Activated CD4-positive, alpha-beta memory T cell treated with anti-CD3 and anti-CD28 coated beads, Interleukin-2, amount 10 ng/mL, durations not matched to agents 7 days and 5 days (primary cell): ENCODE data around the gene MISP. TPM values are rescaled to one million over a fixed set of nuclear protein-coding genes. Genes with fewer than 3 reads are reported as not detected.
"Not testable (repeated sequence)": the region's sequence is repeated elsewhere in the genome, so short reads cannot be mapped to it uniquely, and the experiment has no call there.

Experiments used
- CTCF ChIA-PET: fragments of 350-600 bp; sonication (Branson Sonifier 250); formaldehyde crosslinking; loops from one replicate; lab custom pipeline; 2021; ENCODE audit warnings: antibody characterized with exemption, inconsistent platforms; lab: Charles Lee
- POLR2A ChIA-PET: fragments of 350-600 bp; sonication (Branson Sonifier 250); formaldehyde crosslinking; loops from one replicate; lab custom pipeline; 2021; ENCODE audit warnings: antibody characterized with exemption; lab: Charles Lee
- DNase-seq: peaks from one replicate; pipeline ENCODE4 v3.0.0-alpha.2; 2020
- H3K27ac Mint-ChIP-seq: one replicate; pipeline ENCODE4 v1.8.0; 2021; ENCODE audit warnings: mild to moderate bottlenecking, mixed read lengths
- H3K27me3 Mint-ChIP-seq: one replicate; pipeline ENCODE4 v1.8.0; 2021; ENCODE audit warnings: mixed read lengths
- H3K36me3 Mint-ChIP-seq: one replicate; pipeline ENCODE4 v1.8.0; 2021; ENCODE audit warnings: low read depth, mixed read lengths
- H3K4me1 Mint-ChIP-seq: one replicate; pipeline ENCODE4 v1.8.0; 2021; ENCODE audit warnings: mixed read lengths
- H3K4me3 Mint-ChIP-seq: one replicate; pipeline ENCODE4 v1.8.0; 2021; ENCODE audit warnings: mild to moderate bottlenecking, mixed read lengths
- H3K9me3 Mint-ChIP-seq: one replicate; pipeline ENCODE4 v1.8.0; 2021; ENCODE audit warnings: mixed read lengths
- total RNA-seq, 2 experiments: library from RNA; stranded (reverse); gene quantifications; one replicate each; pipeline ENCODE4 v1.2.3, GENCODE V29; 2021

Gene MISP
- total RNA-seq, 2 experiments from 2014 or later = not detected

DNA sequence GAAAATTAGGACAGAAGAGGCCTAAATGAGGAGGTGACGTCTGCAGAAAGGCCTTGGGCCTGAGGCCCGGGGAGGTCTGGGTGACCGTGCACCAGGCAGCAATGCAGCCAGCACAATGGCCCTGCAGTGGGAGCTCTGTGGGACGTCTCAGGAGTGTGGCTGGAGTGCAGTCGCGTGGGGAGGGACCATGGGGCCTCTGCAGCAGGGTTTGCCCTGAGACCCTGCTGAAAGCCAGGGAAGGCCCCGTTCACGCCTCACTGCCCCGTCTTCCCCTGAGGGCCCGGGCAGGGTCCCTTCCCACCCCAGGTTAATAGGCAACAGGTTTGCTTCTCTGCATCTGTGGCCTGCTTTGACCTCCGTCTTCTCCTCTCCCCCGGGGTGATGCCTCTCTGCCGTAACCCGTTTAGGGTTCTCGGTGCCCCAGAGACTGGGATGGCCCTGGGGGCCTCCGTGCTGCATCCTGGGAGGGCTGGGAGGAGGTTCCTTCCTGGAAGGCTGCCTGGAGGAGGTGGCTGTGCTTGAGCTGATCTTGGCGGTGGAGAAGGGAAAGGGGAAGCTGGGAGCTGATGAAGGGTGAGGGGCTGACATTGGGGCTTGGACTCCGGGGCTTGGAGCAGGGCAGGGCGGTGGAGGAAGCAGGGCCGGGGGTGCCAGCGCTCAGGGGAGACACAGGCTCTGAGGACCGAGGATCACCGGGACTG is 32.5 kb upstream of the MISP start:
- peaks cover 7% of the 10 kb centered on the region for H3K27me3 Mint-ChIP-seq
- no peak overlapping the region for H3K27ac Mint-ChIP-seq
- H3K9me3 Mint-ChIP-seq = peaks cover 8% of the 10 kb centered on the region
- H3K4me3 Mint-ChIP-seq = no peak overlapping the region
- no peaks in the 10 kb centered on the region for H3K36me3 Mint-ChIP-seq
- H3K4me1 Mint-ChIP-seq = no peaks in the 10 kb centered on the region
- DNase-seq = no peak
- ChIA-PET CTCF (no interaction called here), POLR2A (no interaction called here)

DNA sequence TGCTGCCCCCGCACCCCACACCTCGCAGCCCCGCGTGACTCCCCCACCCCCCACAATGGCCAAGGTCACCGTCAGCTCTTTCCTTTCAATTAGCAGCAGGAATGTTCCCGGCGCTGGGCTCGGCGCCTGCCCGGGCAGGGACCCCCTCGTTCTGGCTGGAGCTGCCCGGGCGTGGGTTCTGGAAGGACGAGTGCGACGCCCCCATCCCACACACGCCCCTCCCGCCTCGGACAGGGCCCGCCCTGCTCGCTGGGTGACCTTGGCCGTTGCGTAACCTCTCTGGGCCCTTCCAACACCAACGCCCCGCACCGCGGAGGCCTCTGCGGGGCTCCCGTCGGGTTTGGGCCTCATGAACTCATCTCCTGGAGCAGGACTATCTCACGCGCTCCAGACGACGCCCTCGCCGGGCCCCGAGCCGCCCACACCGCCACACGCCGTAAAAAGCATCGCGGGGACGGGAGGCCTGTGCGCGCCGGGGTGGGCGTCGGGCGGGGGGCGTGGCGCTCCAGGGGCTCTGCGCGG is 31.9 kb upstream of the MISP start:
- Mint-ChIP-seq H3K27ac (no peak overlapping the region), H3K4me1 (no peaks in the 10 kb centered on the region), H3K27me3 (peaks cover 7% of the 10 kb centered on the region), H3K9me3 (peaks cover 8% of the 10 kb centered on the region), H3K4me3 (no peak overlapping the region), H3K36me3 (no peaks in the 10 kb centered on the region)
- ChIA-PET CTCF (no interaction called here), POLR2A (no interaction called here)
- no peak for DNase-seq

- no peak for DNase-seq
- no peak overlapping the region for H3K27ac Mint-ChIP-seq
- ChIA-PET CTCF (no interaction called here), POLR2A (no interaction called here)
- H3K9me3 Mint-ChIP-seq = peaks cover 8% of the 10 kb centered on the region
- H3K36me3 Mint-ChIP-seq = no peaks in the 10 kb centered on the region
- H3K4me3 Mint-ChIP-seq = no peak overlapping the region
- H3K27me3 Mint-ChIP-seq = peaks cover 7% of the 10 kb centered on the region
- H3K4me1 Mint-ChIP-seq = no peaks in the 10 kb centered on the region
These were observed 31.1 kb upstream of the MISP start for GRCh38 chr19:719636-720344.

- Mint-ChIP-seq H3K4me3 (no peak overlapping the region), H3K27me3 (peaks cover 7% of the 10 kb centered on the region), H3K9me3 (peaks cover 4% of the 10 kb centered on the region), H3K36me3 (no peaks in the 10 kb centered on the region), H3K27ac (no peak overlapping the region), H3K4me1 (no peaks in the 10 kb centered on the region)
- DNase-seq = no peak
- ChIA-PET POLR2A (no interaction called here), CTCF (no interaction called here)
These were observed 30.4 kb upstream of the MISP start for GRCh38 chr19:720345-721160.

GRCh38 chr19:722553-723101 is 28.3 kb upstream of the MISP start:
- Mint-ChIP-seq H3K4me1 (no peaks in the 10 kb centered on the region), H3K27ac (no peak overlapping the region), H3K4me3 (no peak overlapping the region), H3K36me3 (no peaks in the 10 kb centered on the region), H3K27me3 (peaks cover 7% of the 10 kb centered on the region), H3K9me3 (no peaks in the 10 kb centered on the region)
- ChIA-PET CTCF (no interaction called here), POLR2A (no interaction called here)
- DNase-seq = no peak

- Mint-ChIP-seq H3K27ac (no peak overlapping the region), H3K9me3 (no peaks in the 10 kb centered on the region), H3K4me1 (no peaks in the 10 kb centered on the region), H3K36me3 (no peaks in the 10 kb centered on the region), H3K4me3 (no peak overlapping the region), H3K27me3 (peaks cover 7% of the 10 kb centered on the region)
- POLR2A ChIA-PET = no interaction called here
- no peak for DNase-seq
- CTCF ChIA-PET = interaction anchor here (0.9 kb wide), 1 partner anchor 11 kb away, joined by 3 read pairs; no protein-coding TSS in a partner anchor
These were observed 27.7 kb upstream of the MISP start for GRCh38 chr19:723247-723646.

GRCh38 chr19:723714-724113 is 27.2 kb upstream of the MISP start:
- H3K27me3 Mint-ChIP-seq = peaks cover 4% of the 10 kb centered on the region
- ChIA-PET CTCF (interaction anchor here (0.9 kb wide), 1 partner anchor 10 kb away, joined by 3 read pairs; no protein-coding TSS in a partner anchor), POLR2A (no interaction called here)
- no peak overlapping the region for H3K27ac Mint-ChIP-seq
- H3K36me3 Mint-ChIP-seq = no peaks in the 10 kb centered on the region
- no peak overlapping the region for H3K4me3 Mint-ChIP-seq
- no peak for DNase-seq
- no peaks in the 10 kb centered on the region for H3K9me3 Mint-ChIP-seq
- no peaks in the 10 kb centered on the region for H3K4me1 Mint-ChIP-seq

DNA sequence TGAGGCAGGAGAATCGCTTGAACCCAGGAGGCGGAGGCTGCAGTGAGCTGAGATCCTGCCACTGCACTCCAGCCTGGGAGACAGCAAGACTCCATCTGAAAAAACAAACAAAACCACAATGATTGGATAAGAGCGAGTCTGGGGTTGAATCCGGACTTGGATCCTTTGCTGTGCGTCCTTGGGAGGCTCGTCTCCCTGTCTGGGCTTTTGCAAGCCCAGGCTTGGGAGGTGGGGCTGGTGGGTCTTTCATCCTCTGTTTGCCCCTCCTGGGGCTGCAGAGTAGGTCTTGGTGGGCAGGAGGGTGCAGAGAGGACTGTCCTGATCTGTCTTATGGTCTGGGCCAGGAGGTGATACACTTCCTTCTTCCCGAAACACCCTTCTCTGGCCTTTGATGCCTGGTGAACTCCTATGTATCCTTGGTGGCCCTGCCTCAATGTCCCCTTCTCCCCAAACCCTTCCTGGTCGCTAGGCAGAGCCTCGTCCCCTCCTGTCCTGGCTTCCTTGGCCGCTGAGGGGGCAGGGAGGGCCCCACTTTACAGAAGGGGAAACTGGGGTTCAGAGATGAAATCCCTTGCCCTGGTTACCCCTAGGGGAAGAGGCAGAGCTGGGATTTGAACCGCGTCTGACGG is 25.3 kb upstream of the MISP start:
- DNase-seq = no peak
- Mint-ChIP-seq H3K4me1 (no peaks in the 10 kb centered on the region), H3K4me3 (no peak overlapping the region), H3K9me3 (no peaks in the 10 kb centered on the region), H3K36me3 (no peaks in the 10 kb centered on the region), H3K27ac (no peak overlapping the region), H3K27me3 (peaks cover 3% of the 10 kb centered on the region)
- CTCF ChIA-PET = no interaction called here
- POLR2A ChIA-PET = no interaction called here

- Mint-ChIP-seq H3K27ac (no peak overlapping the region), H3K9me3 (no peaks in the 10 kb centered on the region), H3K4me1 (no peaks in the 10 kb centered on the region), H3K36me3 (no peaks in the 10 kb centered on the region), H3K4me3 (no peak overlapping the region), H3K27me3 (no peaks in the 10 kb centered on the region)
- ChIA-PET POLR2A (no interaction called here), CTCF (no interaction called here)
- DNase-seq = no peak
These were observed 23.6 kb upstream of the MISP start for GRCh38 chr19:726993-727956.

DNA sequence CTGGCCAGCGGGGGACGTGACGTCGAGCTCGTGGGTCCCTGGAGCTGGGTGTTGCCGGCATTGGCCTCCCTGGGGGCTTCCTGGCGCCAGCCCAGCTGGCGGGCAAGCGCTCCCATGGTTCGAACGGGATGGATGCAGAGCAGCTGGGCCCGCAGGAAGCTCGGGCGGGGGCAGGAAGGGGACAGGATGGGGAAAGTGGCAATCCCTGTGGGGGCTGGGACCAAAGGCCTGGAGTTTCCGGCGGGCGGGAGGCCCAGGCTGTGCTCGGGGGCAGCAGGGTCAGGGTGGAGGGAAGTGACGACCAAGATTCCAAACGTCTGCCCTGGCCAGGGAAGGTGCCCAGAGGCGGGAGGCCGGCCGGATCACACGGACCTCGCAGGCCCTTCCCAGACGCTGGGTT is 22.9 kb upstream of the MISP start:
- CTCF ChIA-PET = no interaction called here
- no peak for DNase-seq

GRCh38 chr19:729564-729963 is 21.3 kb upstream of the MISP start:
- peaks cover 16% of the 10 kb centered on the region for H3K4me1 Mint-ChIP-seq
- H3K9me3 Mint-ChIP-seq, DNase-seq, CTCF ChIA-PET, H3K36me3 Mint-ChIP-seq, POLR2A ChIA-PET, H3K4me3 Mint-ChIP-seq, H3K27ac Mint-ChIP-seq, H3K27me3 Mint-ChIP-seq: not testable (repeated sequence)

More for the DNA sequence above, 22.9 kb upstream of the MISP start:
- peaks cover 7% of the 10 kb centered on the region for H3K4me1 Mint-ChIP-seq
- no peaks in the 10 kb centered on the region for H3K27me3 Mint-ChIP-seq
- no peak overlapping the region for H3K27ac Mint-ChIP-seq
- POLR2A ChIA-PET = no interaction called here
- no peaks in the 10 kb centered on the region for H3K36me3 Mint-ChIP-seq
- H3K4me3 Mint-ChIP-seq = no peak overlapping the region
- no peaks in the 10 kb centered on the region for H3K9me3 Mint-ChIP-seq
